RWPE2 (cell line): ENCODE data around the gene PODNL1.

Experiments
- ATAC-seq: fragments of 200-7000 bp; cut with Tn5 transposase; 3 replicates; pipeline ENCODE4 v1.9.1; 2021; ENCODE audit warnings: low read depth
- DNase-seq: peaks from one replicate; pipeline ENCODE4 v3.0.0-alpha.2; 2020; ENCODE audit warnings: low spot score
- H3K27ac ChIP-seq: fragments of 450-650 bp; 2 replicates; pipeline ENCODE4 v1.5.1; 2017; ENCODE audit warnings: mild to moderate bottlenecking; ENCODE audit not compliant: poor library complexity, severe bottlenecking
- H3K27me3 ChIP-seq: fragments of 250-450 bp; sonication (Bioruptor Pico); 2 replicates; pipeline ENCODE4 v1.5.1; 2021; ENCODE audit warnings: mild to moderate bottlenecking, moderate library complexity; ENCODE audit not compliant: insufficient read depth, poor library complexity, severe bottlenecking
- H3K36me3 ChIP-seq: fragments of 250-450 bp; sonication (Bioruptor Pico); 2 replicates; pipeline ENCODE4 v1.5.1; 2020; ENCODE audit warnings: low read depth, mild to moderate bottlenecking, moderate library complexity
- H3K4me1 ChIP-seq: fragments of 250-450 bp; sonication (Bioruptor Pico); 2 replicates; pipeline ENCODE4 v1.5.1; 2021; ENCODE audit warnings: mild to moderate bottlenecking, moderate library complexity; ENCODE audit not compliant: insufficient read depth, poor library complexity, severe bottlenecking
- H3K4me3 ChIP-seq: fragments of 250-450 bp; sonication (Bioruptor Pico); 2 replicates; pipeline ENCODE4 v1.5.1; 2021; ENCODE audit warnings: mild to moderate bottlenecking, moderate library complexity; ENCODE audit not compliant: severe bottlenecking
- H3K9me3 ChIP-seq: fragments of 250-450 bp; sonication (Bioruptor Pico); 2 replicates; pipeline ENCODE4 v1.5.1; 2021; ENCODE audit warnings: mild to moderate bottlenecking, moderate library complexity; ENCODE audit not compliant: severe bottlenecking
- CTCF ChIP-seq: fragments of 450-650 bp; IDR thresholded peaks from one replicate; pipeline ENCODE4 v1.5.1; 2017; ENCODE audit warnings: mild to moderate bottlenecking, moderate library complexity; ENCODE audit not compliant: poor library complexity, severe bottlenecking

The PODNL1 gene

GRCh38 chr19:13918726-13919411 lies 19.3 kb downstream of the PODNL1 start:
- Histone ChIP-seq H3K27ac (no peak overlapping the region), H3K4me1 (no peaks in the 10 kb centered on the region), H3K4me3 (no peak overlapping the region), H3K9me3 (no peaks in the 10 kb centered on the region), H3K36me3 (peaks cover 72% of the 10 kb centered on the region), H3K27me3 (no peaks in the 10 kb centered on the region)
- ATAC-seq (no peak), DNase-seq (no peak)
- TF ChIP-seq CTCF: no peak

- no peak for TF ChIP-seq CTCF
- H3K9me3 ChIP-seq: no peaks in the 10 kb centered on the region
- H3K4me1 ChIP-seq: no peaks in the 10 kb centered on the region
- no peaks in the 10 kb centered on the region for H3K27me3 ChIP-seq
- no peak overlapping the region for H3K4me3 ChIP-seq
- no peak for DNase-seq
- H3K36me3 ChIP-seq: peaks cover 76% of the 10 kb centered on the region
- no peak for ATAC-seq
- H3K27ac ChIP-seq: no peak overlapping the region
Observed at GRCh38 chr19:13917888-13918406, 20.3 kb downstream of the PODNL1 start.

DNA sequence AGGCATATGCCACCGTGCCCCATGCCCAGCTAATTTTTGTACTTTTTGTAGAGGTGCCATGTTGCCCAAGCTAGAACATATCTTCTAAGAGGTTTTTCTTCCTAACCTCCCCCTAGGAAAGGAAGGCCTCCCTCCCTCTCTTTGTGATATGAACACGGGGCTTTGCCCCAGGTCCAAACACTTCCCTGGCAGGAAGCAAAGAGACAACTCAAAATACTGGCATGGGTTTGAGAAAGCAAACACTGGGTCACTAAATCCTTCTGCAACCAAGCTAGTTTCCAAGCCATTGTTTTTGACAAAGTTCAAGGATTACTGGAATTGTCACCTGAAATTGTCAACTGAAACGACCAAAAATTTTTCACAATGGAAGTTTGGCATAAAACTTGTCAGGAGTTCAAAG lies 23.4 kb downstream of the PODNL1 start:
- no peak for ATAC-seq
- peaks cover 67% of the 10 kb centered on the region for H3K36me3 ChIP-seq
- no peak for TF ChIP-seq CTCF
- H3K27ac ChIP-seq: no peak overlapping the region
- H3K9me3 ChIP-seq: no peaks in the 10 kb centered on the region
- no peak overlapping the region for H3K4me3 ChIP-seq
- DNase-seq: no peak
- no peaks in the 10 kb centered on the region for H3K27me3 ChIP-seq
- no peaks in the 10 kb centered on the region for H3K4me1 ChIP-seq

GRCh38 chr19:13913352-13913751 lies 24.9 kb downstream of the PODNL1 start:
- Histone ChIP-seq H3K36me3 (peaks cover 62% of the 10 kb centered on the region), H3K27me3 (no peaks in the 10 kb centered on the region), H3K9me3 (no peaks in the 10 kb centered on the region), H3K4me1 (no peaks in the 10 kb centered on the region), H3K4me3 (no peak overlapping the region), H3K27ac (no peak overlapping the region)
- DNase-seq: no peak
- no peak for TF ChIP-seq CTCF
- ATAC-seq: no peak

- DNase-seq (no peak), ATAC-seq (no peak)
- no peak overlapping the region for H3K27ac ChIP-seq
- H3K36me3 ChIP-seq: peaks cover 40% of the 10 kb centered on the region
- H3K27me3 ChIP-seq: no peaks in the 10 kb centered on the region
- H3K4me1 ChIP-seq: no peaks in the 10 kb centered on the region
- TF ChIP-seq CTCF: no peak
- no peak overlapping the region for H3K4me3 ChIP-seq
- H3K9me3 ChIP-seq: no peaks in the 10 kb centered on the region
Observed at GRCh38 chr19:13909430-13909829, 28.8 kb downstream of the PODNL1 start.
